GM18505 (cell line): ENCODE measurements around the gene SSRP1.

Source experiments
- ATAC-seq: cut with Tn5 transposase; IDR thresholded peaks from one replicate; pipeline ENCODE4 v1.9.1; 2021; ENCODE audit not compliant: unreplicated experiment
- POLR2A ChIP-seq: IDR thresholded peaks from 4 replicates; pipeline ENCODE4 v1.6.1; 2011; ENCODE audit warnings: borderline replicate concordance; ENCODE audit not compliant: insufficient read depth, insufficient read length; ENCODE audit errors: extremely low read depth

Gene SSRP1

DNA sequence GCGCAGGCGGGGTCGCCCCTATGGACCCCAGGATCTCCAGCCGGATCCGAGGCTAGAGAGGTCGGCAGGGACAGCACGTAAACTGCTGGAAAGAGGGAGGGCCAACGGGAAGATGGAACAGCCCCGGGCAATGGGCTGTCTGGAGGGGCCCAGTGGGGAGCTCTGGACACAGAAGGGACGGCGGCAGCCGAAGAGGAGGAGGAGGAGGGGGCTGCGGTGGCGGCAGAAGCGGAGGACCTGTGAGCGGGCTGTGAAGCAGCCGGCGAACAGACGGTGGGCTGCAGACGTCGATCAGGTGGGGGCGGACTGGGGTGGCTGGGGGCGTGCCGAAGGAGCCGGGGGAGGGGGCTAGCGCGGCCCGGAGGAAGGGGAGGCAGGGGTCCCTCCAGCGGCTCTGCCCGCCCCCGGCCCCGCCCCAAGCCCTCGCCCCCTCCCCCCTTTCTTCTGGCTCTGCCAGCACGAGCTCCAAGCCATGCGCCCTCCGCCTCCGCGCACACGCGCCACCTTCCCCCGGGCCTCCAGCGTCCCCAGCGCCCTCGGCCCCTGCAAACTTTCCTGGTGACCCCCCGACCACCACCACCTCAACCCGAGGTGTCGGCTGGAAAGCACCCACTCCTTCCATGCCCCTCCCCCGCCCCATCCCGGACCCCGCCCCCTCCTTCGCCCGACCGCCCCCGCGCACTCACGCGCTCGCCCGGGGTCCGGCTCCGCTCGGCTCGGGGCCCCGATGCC is 11.4 kb downstream of the SSRP1 start:
- no peak for ATAC-seq
- TF ChIP-seq POLR2A: no peak

DNA sequence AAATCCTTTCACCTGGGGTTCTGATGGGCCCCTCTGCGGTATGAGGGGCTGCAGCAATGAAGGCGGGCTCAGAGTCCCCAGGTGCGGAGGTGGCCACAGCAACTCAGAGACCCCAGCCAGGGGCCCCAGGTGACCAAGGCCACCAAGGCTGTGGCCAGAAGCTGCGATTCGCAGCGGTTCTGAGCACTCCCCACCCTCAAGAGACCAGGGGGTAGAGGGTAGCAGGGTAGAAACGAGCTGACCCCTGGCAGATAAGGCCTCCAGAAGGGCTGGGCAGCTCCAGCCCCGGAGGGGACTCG is 11.9 kb downstream of the SSRP1 start:
- no peak for TF ChIP-seq POLR2A
- no peak for ATAC-seq

DNA sequence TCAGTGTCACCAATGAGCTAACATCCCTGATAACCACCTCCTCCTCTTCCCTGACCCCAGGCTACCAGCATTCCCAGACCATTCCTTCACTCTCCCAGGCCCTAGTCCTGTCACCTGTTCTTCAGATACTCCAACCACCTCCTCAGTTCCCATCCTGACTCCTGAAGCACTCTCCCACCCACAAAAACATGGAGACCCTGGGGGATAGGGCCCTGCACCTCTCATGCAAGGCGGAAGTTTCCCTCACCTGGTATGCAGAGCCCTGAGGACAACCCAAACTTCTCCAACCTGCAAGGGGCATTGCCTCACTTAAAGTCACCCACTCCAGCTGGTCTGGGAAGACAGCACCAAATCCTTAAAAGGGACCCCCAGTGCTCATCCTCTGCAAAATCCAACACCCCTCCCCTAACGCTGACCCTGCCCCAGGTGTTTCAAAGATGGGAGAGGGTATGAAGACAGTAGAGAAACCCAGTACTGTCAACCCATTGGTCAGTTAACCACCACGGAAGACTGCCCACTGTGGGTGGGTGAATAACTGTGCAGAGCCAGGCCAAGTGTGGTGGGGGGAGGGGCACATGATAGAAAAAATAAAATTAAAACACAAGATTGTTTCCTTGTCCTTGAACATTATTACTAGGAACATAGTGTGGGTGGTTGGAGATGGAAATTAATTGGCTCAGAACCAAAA is 12.4 kb downstream of the SSRP1 start:
- ATAC-seq: no peak
- TF ChIP-seq POLR2A: no peak

DNA sequence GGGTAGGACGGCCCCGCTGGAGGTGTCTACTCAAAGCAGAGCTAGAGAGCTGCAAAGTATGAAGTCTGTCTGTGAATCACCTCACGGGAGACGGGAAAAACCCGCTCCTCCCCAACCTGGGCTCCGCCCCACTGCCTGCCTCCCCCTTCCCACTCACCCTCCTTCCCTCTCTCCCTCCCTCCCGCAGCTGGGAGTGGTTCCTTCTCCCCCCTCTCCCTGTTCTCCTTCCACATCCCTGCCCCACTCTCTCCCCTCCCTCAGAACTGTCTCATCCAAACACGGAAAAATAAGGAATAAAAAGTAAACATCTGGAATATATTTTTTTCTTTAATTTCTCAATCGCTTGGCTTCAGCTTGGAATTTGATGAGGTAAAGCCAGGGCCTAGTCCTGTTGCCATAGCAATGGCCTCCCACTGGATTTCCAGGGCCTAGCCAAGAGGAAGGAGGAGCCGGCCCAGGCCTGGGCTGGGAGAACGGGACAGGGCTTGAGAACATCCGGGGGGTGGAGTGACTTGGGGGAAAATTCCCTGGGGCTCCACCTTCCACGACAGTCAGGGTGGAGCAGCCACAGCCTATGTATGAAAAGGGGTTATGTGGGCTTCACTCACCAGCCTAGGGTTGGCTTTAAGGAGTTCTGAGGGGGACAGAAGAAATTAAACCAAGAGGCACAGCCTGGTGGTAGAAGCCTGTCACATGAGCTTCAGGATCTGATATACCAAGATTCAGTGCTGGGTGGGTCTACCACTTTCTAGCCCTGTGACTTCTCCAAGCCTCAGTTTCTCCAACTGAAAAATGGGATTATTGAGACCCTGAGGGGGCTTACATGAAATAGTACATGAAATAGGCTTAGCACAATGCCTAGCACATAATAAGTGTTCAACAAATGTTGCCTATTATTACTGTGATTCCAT is 13.2 kb downstream of the SSRP1 start:
- no peak for ATAC-seq
- no peak for TF ChIP-seq POLR2A

DNA sequence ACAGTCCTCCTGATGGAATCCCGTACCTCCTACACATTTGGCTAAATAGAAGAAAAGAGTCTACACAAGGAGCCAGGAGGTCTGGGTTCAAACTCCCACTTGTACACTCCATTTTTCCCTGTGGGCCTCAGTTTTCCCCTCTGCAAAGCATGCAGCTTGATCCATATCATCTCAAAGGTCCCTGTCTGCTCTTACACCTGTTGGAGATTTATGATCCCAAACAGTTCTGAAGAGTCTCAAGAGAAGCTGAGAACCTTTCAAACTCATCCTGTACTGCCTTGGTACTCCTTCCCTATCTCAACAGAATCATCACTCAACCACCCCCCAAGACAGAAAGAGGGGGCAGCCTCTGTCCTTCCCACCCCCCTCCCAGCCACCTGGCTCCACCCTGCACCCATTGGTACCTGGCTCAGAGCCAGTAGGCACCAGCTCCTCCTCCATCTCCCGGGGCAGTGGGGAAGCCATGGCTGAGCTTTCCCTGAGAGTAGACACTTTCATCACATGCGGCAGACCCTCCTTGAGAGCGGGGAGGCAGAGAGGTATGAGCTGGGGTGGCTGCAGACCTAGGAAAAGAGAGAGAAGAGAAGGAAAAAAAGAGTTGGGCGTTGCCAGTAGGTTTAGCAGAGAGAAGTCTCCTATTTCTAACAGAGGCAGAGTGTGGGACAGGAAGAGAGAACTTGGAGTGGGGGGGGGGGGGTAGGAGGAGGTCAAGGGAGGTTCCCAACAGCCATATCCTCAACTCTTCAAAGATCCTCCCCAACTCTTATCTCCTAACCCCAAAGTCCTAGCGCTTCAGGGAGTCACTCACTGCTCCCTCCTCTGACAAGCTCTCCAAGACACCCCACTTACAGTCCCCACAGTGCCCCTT is 14.1 kb downstream of the SSRP1 start:
- ATAC-seq: no peak
- no peak for TF ChIP-seq POLR2A

DNA sequence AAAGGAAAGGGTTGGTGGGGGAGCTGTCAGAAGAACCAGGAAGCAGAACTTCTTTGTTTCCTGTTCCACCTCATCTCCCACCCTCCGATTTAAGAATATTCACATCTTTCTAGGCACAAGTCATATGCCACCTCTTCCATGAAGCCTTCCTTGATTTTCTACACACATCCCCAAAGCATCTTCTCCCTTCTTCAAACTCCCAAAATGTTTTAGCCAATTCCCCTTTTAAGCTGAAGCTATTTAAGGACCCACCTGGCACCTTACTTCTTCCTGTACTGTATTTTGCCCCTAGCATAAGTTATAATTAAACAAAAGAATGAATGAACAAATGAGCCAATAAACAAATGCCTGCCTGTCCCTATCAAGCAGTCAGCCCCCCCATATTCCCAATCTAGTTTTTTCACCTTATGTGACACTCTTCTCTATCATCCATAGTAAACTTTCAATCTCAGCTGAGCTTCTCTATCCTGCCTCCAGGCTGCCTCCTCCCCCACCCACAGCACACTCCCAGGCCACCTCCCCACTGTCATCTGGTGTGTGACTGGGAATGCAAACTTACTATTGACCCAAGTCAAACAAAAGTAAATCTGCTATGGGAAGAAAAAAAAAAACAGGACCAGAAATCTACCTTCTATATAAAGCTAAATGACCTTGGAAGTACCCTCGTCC is 14.8 kb downstream of the SSRP1 start:
- ATAC-seq: no peak
- TF ChIP-seq POLR2A: no peak

DNA sequence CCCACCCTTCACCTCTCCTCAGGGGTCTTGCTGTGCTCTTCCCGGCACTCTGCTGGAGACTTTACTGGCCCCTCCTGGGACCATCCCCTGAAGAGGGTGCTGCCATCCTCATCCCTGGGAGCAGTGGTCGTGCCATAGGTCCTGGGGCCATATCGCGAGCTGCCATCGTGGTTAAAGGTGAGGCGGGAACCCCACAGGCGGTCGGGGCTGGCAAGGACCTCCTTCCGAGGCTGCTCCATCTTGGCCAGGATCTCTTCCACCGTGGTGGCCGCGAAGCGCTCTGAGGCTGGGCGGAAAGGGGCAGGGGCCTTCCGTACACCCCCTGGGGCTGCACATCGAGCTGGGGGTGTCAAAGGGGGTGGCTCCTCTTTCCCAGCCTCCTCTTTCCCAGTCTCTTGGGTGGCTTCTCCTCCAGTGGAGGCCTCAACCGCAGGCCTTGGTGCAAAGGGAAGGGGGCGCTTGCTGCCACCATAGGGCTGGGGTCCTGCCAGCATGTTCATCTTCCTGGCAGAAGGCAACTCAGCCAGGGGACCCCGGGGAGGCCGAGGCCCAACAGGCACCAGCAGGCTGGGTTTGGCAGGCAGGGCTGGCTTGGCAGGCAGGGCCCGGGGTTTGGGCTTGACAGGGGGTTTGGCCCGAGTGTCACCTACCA is 15.5 kb downstream of the SSRP1 start:
- no peak for ATAC-seq
- TF ChIP-seq POLR2A: no peak

DNA sequence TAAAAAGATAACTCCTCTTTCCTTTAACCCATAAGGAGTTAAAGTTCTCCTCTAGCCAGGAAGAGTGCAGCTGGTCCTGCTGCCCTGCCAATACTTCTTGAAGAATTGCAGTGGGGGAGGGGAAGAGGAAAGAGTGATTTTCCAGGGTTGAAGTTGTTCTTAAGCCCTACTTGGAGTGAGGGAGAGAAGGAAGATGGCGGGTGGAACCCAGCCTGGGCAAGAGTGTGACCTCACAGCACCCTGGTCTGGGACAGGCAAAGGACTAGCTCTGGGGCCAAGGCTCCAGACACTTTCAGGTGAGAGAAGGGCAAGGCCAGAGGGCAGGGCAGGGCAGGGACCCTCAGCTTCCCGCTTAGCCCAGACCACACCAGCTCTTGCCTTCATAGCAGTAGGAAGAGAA is 17.5 kb downstream of the SSRP1 start:
- ATAC-seq: no peak
- no peak for TF ChIP-seq POLR2A

DNA sequence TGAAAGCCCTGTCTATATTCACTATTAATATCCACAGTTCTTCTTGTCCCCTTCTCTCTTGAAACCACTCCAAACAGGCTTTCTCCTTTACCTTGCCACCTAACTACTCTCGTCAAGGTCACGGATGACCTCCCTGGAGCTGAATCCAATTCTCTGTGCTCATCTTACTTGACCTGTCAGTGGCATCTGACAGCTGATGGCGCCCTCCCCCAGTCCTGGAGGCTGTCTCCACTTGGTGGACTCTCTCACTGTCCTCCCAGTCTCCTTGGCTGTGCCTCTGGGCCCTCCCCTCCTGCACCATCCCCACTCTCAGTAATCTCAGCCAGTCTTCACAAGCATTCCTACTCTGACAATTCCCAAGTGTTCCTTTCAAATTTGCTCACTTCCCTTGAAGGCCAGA is 19.7 kb downstream of the SSRP1 start:
- no peak for ATAC-seq
- no peak for TF ChIP-seq POLR2A

DNA sequence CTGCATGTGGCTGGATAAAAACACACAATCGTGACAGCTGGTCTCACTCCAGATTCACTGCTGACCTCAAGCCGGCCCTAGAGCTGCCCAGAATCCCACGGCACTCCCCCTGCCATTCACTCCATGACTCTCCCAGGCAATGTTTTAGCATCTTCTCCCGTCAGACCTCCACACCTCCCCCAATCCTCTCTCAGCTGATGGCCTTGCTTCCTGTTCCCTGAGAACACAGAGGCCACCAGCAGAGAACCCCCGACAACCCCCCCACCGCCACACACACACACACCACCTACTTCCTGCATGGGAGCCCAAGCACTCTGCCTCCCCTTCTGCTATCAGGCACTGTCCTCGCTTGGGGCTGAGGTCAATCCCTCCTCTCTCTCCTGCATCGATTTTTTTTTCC is 20.2 kb downstream of the SSRP1 start:
- no peak for ATAC-seq

DNA sequence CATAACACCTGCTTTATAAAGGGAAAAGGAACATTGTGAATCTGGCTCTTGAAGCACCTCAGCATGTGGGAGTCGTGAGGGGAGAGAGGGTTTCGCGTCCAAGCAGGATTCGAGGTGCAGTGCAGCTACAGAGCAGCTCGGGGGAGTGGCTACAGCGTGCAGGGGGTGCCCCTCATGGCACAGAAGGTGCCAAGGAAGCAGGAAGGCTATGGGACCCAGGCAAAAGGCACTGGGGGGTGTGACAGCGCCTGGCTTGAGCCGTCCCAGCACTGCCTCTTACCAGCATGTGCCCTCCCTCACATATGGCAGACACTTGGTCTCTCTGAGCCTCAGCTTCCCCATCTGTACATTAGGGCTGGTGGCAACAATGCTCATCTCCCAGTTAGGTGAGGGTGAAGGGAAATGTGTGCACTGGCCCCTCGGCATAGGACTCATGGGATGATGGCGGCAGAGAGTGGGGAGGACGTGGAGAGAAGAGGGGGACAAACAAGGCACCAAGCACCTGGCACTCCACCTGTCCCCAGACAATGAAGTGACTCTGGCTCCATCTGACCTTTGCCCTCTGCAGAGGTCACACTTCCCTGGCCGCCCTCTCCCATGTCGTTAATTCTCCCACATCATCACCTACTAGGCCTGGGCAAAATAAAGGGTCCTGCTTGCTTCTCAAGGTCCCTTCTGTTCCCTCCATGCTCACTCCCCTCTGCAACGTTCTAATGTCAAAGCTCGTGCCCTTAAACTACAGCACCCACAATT is 21.3 kb downstream of the SSRP1 start:
- no peak for ATAC-seq
- no peak for TF ChIP-seq POLR2A

More for the DNA sequence above, 20.2 kb downstream of the SSRP1 start:
- TF ChIP-seq POLR2A: no peak

DNA sequence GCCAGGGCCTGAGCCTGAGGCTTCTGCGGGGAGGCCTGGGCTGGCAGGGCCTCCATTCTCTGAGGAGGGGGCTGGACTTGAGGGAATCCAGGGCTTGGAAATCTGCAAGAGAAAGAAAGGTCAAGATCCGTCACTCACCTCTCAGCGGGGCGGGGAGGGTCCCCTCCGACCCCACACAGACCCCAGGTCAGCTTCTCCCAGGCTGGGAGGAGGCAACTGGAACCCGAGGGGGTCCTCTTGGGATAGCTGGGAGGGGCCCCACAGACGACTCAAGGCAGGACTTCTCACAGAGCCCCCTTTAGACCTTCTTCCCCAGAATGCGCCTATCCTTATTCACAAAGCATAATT is 21.9 kb downstream of the SSRP1 start:
- ATAC-seq: no peak
- TF ChIP-seq POLR2A: no peak
